OCI-LY7 (cell line): Measurements from ENCODE around the gene SPDL1. TPM values are rescaled to one million over a fixed set of nuclear protein-coding genes. Genes with fewer than 3 reads are reported as not detected.

Experiments
- BruUV-seq: library from RNA; stranded (reverse); fragments of 400-500 nt; replicated peaks from 2 replicates; lab custom pipeline; 2021; lab: Mats Ljungman, UMichigan
- CTCF ChIA-PET: fragments of 300-600 bp; sonication (Branson Sonifier 250); formaldehyde crosslinking; loops from one replicate; lab custom pipeline; 2022; ENCODE audit warnings: antibody characterized with exemption; ENCODE audit not compliant: unreplicated experiment; lab: Charles Lee
- POLR2A ChIA-PET: fragments of 300-600 bp; sonication (Branson Sonifier 250); formaldehyde crosslinking; loops from one replicate; lab custom pipeline; 2022; ENCODE audit warnings: antibody characterized with exemption; lab: Charles Lee
- DNase-seq: peaks from one replicate; pipeline ENCODE4 v3.0.0-alpha.2; 2015; ENCODE audit warnings: low spot score
- H2AFZ ChIP-seq: fragments of 200-600 bp; sonication (generic), shearing (Covaris generic); 2 replicates; pipeline ENCODE4 v1.6.1; 2014; ENCODE audit warnings: mild to moderate bottlenecking, antibody characterized with exemption, low read length, moderate library complexity
- H3K27ac ChIP-seq: fragments of 200-600 bp; sonication (generic); 2 replicates; pipeline ENCODE4 v1.5.1; 2014; ENCODE audit warnings: mixed run types, low read depth, mild to moderate bottlenecking, moderate library complexity, low read length, inconsistent platforms; ENCODE audit not compliant: poor library complexity, severe bottlenecking
- H3K36me3 ChIP-seq: fragments of 200-600 bp; sonication (generic); 2 replicates; pipeline ENCODE4 v1.6.1; 2014; ENCODE audit warnings: mild to moderate bottlenecking, antibody characterized with exemption, low read length, moderate library complexity, mixed read lengths; ENCODE audit not compliant: insufficient read depth
- H3K4me1 ChIP-seq: fragments of 200-600 bp; sonication (generic); 2 replicates; pipeline ENCODE4 v1.5.1; 2014; ENCODE audit warnings: mild to moderate bottlenecking, low read length; ENCODE audit not compliant: insufficient read depth, poor library complexity, severe bottlenecking
- H3K4me2 ChIP-seq: fragments of 200-600 bp; sonication (generic); 2 replicates; pipeline ENCODE4 v1.6.1; 2014; ENCODE audit warnings: mild to moderate bottlenecking, low read length
- H3K4me3 ChIP-seq: fragments of 200-600 bp; sonication (generic); 2 replicates; pipeline ENCODE4 v1.5.1; 2014; ENCODE audit warnings: mild to moderate bottlenecking, low read depth, low read length; ENCODE audit not compliant: poor library complexity, severe bottlenecking
- H3K79me2 ChIP-seq: fragments of 200-600 bp; sonication (generic); 2 replicates; pipeline ENCODE4 v1.6.1; 2016; ENCODE audit warnings: low read depth, mild to moderate bottlenecking, low read length, moderate library complexity, mixed read lengths; ENCODE audit not compliant: insufficient read depth
- H3K9me2 ChIP-seq: fragments of 200-600 bp; sonication (generic); 2 replicates; pipeline ENCODE4 v1.6.1; 2016; ENCODE audit warnings: mild to moderate bottlenecking, low read length, mixed read lengths; ENCODE audit not compliant: insufficient read depth
- H3K9me3 ChIP-seq: fragments of 200-600 bp; sonication (generic); 2 replicates; pipeline ENCODE4 v1.6.1; 2014; ENCODE audit warnings: mild to moderate bottlenecking, mixed run types, low read length, mixed read lengths
- H4K20me1 ChIP-seq: fragments of 200-600 bp; sonication (generic); 2 replicates; pipeline ENCODE4 v1.6.1; 2014; ENCODE audit warnings: mild to moderate bottlenecking, antibody characterized with exemption, low read length, moderate library complexity, mixed read lengths; ENCODE audit not compliant: insufficient read depth
- CTCF ChIP-seq: fragments of 200-600 bp; sonication (generic); conservative IDR thresholded peaks from 2 replicates; pipeline ENCODE4 v1.5.1; 2014; ENCODE audit warnings: mild to moderate bottlenecking, antibody characterized with exemption, low read length, moderate library complexity, mixed read lengths
- EZH2phosphoT487 ChIP-seq: fragments of 200-600 bp; sonication (generic); IDR thresholded peaks from 2 replicates; pipeline ENCODE4 v1.6.1; 2018; ENCODE audit warnings: low read depth, borderline replicate concordance, mild to moderate bottlenecking, mixed run types, antibody characterized with exemption, low read length, moderate library complexity, mixed read lengths
- intact Hi-C: fragments of 100-400 bp; cut with micrococcal nuclease; formaldehyde crosslinking; loops from one replicate; pipeline ENCODE4 v1.10.0; 2022; ENCODE audit not compliant: unreplicated experiment
- total RNA-seq, 2 experiments: library from RNA; depleted of rRNA in 1 of 2; stranded (reverse); fragments of >200 nt in 1 of 2; shearing (Covaris generic) in 1 of 2; gene quantifications; 2 replicates each; pipeline ENCODE4 v1.2.3, GENCODE V29; 2014 to 2022

SPDL1 gene
- total RNA-seq, 2 experiments from 2014 or later = 27.4 to 65.9 TPM

- H3K9me2 ChIP-seq = no peaks in the 10 kb centered on the region
- no peaks in the 10 kb centered on the region for H3K36me3 ChIP-seq
- no peak for DNase-seq
- no peak for TF ChIP-seq EZH2phosphoT487
- no peak for TF ChIP-seq CTCF
- no peak overlapping the region for H3K27ac ChIP-seq
- no peak overlapping the region for H2AFZ ChIP-seq
- no peaks in the 10 kb centered on the region for H3K4me1 ChIP-seq
- H3K79me2 ChIP-seq = no peaks in the 10 kb centered on the region
- H3K9me3 ChIP-seq = no peaks in the 10 kb centered on the region
- CTCF ChIA-PET = no interaction called here
- no peak overlapping the region for H3K4me2 ChIP-seq
- intact Hi-C loops = no loop called here
- no TSS peak for BruUV-seq
- H4K20me1 ChIP-seq = no peaks in the 10 kb centered on the region
- no peak overlapping the region for H3K4me3 ChIP-seq
- POLR2A ChIA-PET = no interaction called here
These were observed 39.2 kb upstream of the SPDL1 start for GRCh38 chr5:169544264-169544950.

- H3K79me2 ChIP-seq = no peaks in the 10 kb centered on the region
- H3K9me3 ChIP-seq = no peaks in the 10 kb centered on the region
- no peak for DNase-seq
- TF ChIP-seq EZH2phosphoT487 (no peak), CTCF (no peak)
- no peak overlapping the region for H2AFZ ChIP-seq
- H3K4me2 ChIP-seq = no peak overlapping the region
- H4K20me1 ChIP-seq = no peaks in the 10 kb centered on the region
- no peaks in the 10 kb centered on the region for H3K36me3 ChIP-seq
- no peaks in the 10 kb centered on the region for H3K4me1 ChIP-seq
- no peak overlapping the region for H3K4me3 ChIP-seq
- CTCF ChIA-PET = no interaction called here
- POLR2A ChIA-PET = interaction anchor here (0.7 to 1.2 kb wide), 3 partner anchors 14 to 530 kb away, joined by 3 to 6 read pairs (median 4); no protein-coding TSS in a partner anchor
- H3K9me2 ChIP-seq = no peaks in the 10 kb centered on the region
- BruUV-seq = no TSS peak
- H3K27ac ChIP-seq = no peak overlapping the region
- intact Hi-C loops = no loop called here
These were observed 37.8 kb upstream of the SPDL1 start for GRCh38 chr5:169545762-169546161.

GRCh38 chr5:169546346-169546745 lies 37.2 kb upstream of the SPDL1 start:
- Histone ChIP-seq H4K20me1 (no peaks in the 10 kb centered on the region), H3K4me2 (no peak overlapping the region), H3K4me3 (no peak overlapping the region), H3K36me3 (no peaks in the 10 kb centered on the region), H3K27ac (no peak overlapping the region), H3K9me3 (no peaks in the 10 kb centered on the region), H2AFZ (no peak overlapping the region), H3K79me2 (no peaks in the 10 kb centered on the region), H3K4me1 (no peaks in the 10 kb centered on the region), H3K9me2 (no peaks in the 10 kb centered on the region)
- DNase-seq = no peak
- POLR2A ChIA-PET = interaction anchor here (0.6 to 1.2 kb wide), 2 partner anchors 14 to 631 kb away, joined by 3 read pairs; no protein-coding TSS in a partner anchor
- CTCF ChIA-PET = no interaction called here
- intact Hi-C loops = no loop called here
- BruUV-seq = no TSS peak
- TF ChIP-seq CTCF = no peak
- no peak for TF ChIP-seq EZH2phosphoT487
